Astrocyte of the cerebellum (primary cell): ENCODE data around the gene ELAC1.

Experiments used
- DNase-seq: peaks from one replicate; pipeline ENCODE4 v3.0.0-alpha.2; 2011; ENCODE audit warnings: low read depth
- H3K4me3 ChIP-seq: 2 replicates; pipeline ENCODE4 v1.5.1; 2011; ENCODE audit warnings: mild to moderate bottlenecking, low read depth, low read length, moderate library complexity
- in situ Hi-C: cut with HindIII; loops from 2 replicates; pipeline ENCODE4 v1.10.0; 2017; ENCODE audit warnings: low sequenced_read_pairs
- TF ChIP-seq, protein P1 (sequence below): IDR thresholded peaks from 2 replicates; pipeline ENCODE4 v1.5.1; 2012; ENCODE audit warnings: low read length, low read depth, moderate library complexity, mild to moderate bottlenecking; ENCODE audit errors: missing control alignments

The ELAC1 gene

DNA sequence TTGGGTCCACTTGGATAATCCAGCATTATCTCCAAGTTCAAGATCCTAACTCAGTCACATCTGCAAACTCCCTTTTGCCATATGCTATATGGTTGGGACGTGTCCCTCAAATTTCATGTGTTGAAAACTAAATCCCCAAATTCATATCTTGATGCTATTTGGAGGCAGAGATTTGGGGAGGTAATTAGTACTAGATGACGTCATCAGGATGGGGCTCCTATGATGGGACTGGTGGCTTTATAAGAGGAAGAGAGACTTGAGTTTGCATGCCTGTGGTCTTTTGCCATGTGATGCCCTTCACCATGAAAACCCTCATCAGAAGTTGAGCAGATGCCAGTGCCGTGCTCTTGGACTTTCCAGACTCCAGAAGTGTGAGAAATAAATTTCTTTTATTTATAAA, 45.4 kb downstream of the ELAC1 start:
- in situ Hi-C loops: no loop called here
- H3K4me3 ChIP-seq: no peak overlapping the region
- DNase-seq: no peak
- TF ChIP-seq, protein P1, sequence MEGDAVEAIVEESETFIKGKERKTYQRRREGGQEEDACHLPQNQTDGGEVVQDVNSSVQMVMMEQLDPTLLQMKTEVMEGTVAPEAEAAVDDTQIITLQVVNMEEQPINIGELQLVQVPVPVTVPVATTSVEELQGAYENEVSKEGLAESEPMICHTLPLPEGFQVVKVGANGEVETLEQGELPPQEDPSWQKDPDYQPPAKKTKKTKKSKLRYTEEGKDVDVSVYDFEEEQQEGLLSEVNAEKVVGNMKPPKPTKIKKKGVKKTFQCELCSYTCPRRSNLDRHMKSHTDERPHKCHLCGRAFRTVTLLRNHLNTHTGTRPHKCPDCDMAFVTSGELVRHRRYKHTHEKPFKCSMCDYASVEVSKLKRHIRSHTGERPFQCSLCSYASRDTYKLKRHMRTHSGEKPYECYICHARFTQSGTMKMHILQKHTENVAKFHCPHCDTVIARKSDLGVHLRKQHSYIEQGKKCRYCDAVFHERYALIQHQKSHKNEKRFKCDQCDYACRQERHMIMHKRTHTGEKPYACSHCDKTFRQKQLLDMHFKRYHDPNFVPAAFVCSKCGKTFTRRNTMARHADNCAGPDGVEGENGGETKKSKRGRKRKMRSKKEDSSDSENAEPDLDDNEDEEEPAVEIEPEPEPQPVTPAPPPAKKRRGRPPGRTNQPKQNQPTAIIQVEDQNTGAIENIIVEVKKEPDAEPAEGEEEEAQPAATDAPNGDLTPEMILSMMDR: no peak

DNA sequence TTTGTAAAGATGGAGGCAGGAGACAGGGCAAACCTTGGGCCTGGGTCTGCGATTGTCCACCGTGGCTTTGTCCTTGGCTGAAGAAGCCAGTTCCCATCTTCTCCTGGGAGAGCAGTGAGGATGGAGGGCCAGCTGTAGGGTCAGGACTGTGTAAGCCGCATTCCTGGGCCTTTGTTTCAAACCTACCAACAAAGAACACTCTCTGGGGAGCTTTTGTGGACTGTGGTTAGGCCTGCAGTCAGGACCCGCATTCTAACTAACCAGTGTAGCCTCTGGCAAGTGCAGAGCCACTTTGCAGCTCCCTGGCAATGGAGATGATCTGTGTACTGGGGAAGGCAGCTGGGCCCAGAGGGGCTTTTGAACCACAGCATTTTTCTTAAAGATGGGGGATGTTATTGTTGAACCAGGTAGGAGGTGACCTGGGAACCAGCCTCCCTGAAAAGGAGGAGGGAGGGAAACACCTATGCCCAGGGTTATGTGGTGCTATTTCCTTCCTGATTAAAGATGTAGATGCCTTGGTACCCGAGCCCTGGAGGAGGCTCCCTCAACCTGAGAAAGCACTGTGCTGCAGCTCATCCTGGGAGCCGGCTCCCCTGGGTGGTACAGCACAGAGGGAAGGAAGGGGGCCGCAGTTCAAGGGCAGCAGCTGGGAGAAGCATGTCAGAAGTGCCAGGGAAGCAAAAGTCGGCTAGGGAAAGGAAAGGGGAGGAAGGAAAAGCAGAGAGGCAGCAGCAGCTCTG, 49.5 kb downstream of the ELAC1 start:
- in situ Hi-C loops: no loop called here
- peak; percentile 83 for DNase-seq
- H3K4me3 ChIP-seq: no peak overlapping the region
- TF ChIP-seq, protein P1: no peak

DNA sequence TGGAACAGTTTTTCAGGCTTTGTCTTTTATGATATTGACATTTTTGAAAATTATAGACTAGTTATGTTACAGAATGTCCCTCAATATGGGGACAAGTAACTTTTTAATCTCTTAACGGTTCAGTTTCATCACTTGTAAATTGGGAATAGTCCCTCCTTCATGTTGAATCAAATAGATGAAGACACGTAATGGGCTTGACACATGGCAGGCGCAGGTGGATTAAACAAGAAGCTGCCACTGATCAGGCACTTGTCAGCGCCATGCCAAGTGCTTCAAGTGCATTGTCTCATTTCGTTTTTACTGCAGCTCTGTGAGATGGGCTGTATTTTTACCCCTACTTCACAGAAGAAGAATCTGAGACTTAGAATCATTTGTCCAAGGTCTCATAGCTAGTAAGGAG, 52.7 kb downstream of the ELAC1 start:
- TF ChIP-seq, protein P1: no peak
- no peak overlapping the region for H3K4me3 ChIP-seq
- in situ Hi-C loops: no loop called here
- DNase-seq: no peak

DNA sequence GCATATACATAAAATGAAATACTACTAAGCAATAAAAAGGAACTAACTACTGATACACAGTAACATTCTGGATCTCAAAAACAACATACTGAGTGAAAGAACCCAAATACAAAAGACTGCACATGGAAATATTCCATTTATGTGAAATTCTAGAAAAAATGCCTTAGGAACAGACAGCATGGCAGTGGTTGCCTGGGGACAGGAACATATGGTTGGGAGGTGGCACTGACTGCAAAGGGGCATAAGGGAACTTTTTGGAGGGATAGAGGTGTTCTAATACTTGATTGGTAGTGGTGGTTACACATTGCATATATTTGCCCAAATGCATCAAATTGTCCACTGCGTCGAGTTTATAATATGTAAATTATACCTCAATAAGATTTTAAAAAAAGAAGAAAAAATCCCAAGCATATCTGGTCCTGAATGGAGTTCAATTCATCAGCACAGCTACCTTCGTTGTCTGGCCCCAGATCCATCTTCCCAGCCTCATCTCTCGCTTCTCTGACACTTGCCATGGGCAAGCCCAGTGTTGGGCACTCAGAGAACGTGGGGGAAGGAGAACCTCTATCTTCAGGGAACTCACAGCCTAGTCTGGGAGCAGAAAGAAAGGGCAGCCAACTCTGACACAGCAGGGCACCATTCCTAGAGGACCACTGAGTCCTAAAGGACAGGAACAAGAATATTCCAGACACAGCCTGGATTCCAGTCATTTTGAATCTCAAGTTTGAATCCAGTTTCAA, 53.6 kb downstream of the ELAC1 start:
- in situ Hi-C loops: no loop called here
- DNase-seq: no peak
- TF ChIP-seq, protein P1: no peak
- no peak overlapping the region for H3K4me3 ChIP-seq

- in situ Hi-C loops: no loop called here
- DNase-seq: no peak
- H3K4me3 ChIP-seq: no peak overlapping the region
- TF ChIP-seq, protein P1: no peak
These were observed 57.7 kb downstream of the ELAC1 start for GRCh38 chr18:51025512-51025911.

- TF ChIP-seq, protein P1: no peak
- peak; percentile 87 for DNase-seq
- in situ Hi-C loops: no loop called here
- H3K4me3 ChIP-seq: no peak overlapping the region
These were observed 60.5 kb downstream of the ELAC1 start for GRCh38 chr18:51028201-51028805.
